ENCODE data around the gene CD164.

DNA sequence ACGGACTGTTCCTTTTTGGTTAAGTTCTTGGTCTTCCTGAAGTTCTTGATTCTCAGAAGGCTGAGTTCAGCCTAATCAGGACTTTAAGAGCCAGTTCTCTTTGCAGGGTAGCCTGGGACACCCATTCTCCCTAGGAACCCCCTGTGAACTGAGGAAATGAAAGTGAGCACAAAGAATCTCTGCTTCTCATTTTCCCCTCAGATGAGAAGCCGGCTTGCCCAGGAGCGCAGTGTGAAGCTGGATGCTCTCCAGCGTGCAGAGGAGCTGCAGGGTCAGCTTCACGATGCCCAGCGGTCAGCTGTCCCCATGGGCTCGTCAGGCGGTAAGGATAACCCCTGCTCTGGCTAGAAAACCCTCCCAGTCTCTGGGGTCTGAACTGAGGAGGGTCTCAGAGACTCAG is 34.0 kb downstream of the CD164 start:
- no peak for TF ChIP-seq CTCF (IDR thresholded peaks at IDR 0.05)
- TF ChIP-seq POLR2A (IDR thresholded peaks at IDR 0.05): no peak
- no peak for TF ChIP-seq EP300 (IDR thresholded peaks at IDR 0.05)
- TF ChIP-seq POLR2AphosphoS5 (IDR thresholded peaks at IDR 0.05): no peak

Data from sigmoid colon (tissue), 4 donors.